SK-N-SH treated with all-trans-retinoic acid at 6 μM for 48 hours (cell line): ENCODE measurements around the gene IGF2BP1.
A peak's percentile ranks its signal among the peaks of the same experiment; 100 is the strongest.

ENCODE experiments used
- ATAC-seq: fragments of 200-7000 bp; cut with Tn5 transposase; 3 replicates; pipeline ENCODE4 v1.9.1; 2020; ENCODE audit warnings: mild to moderate bottlenecking, moderate library complexity
- ARNTL ChIP-seq: fragments of 450-650 bp; formaldehyde crosslinking; IDR thresholded peaks from 2 replicates; pipeline ENCODE4 v1.5.0; 2020; ENCODE audit warnings: low read depth, mild to moderate bottlenecking, moderate library complexity, borderline replicate concordance
- BACH2 ChIP-seq: fragments of 250-450 bp; sonication (Bioruptor Pico); IDR thresholded peaks from 2 replicates; pipeline ENCODE4 v1.9.0; 2021; ENCODE audit warnings: mild to moderate bottlenecking, borderline replicate concordance
- CREB5 ChIP-seq: fragments of 250-450 bp; sonication (Bioruptor Pico); IDR thresholded peaks from 2 replicates; pipeline ENCODE4 v1.5.1; 2020; ENCODE audit warnings: low read depth, mild to moderate bottlenecking, moderate library complexity
- CSDC2 ChIP-seq: fragments of 250-450 bp; sonication (Bioruptor Pico); IDR thresholded peaks from 2 replicates; pipeline ENCODE4 v1.5.0; 2020; ENCODE audit warnings: mild to moderate bottlenecking, moderate library complexity
- CSRNP3 ChIP-seq: fragments of 250-450 bp; sonication (Bioruptor Pico); IDR thresholded peaks from 2 replicates; pipeline ENCODE4 v1.5.1; 2021; ENCODE audit warnings: mild to moderate bottlenecking, moderate library complexity
- GLIS3 ChIP-seq: fragments of 250-450 bp; sonication (Bioruptor Pico); IDR thresholded peaks from 2 replicates; pipeline ENCODE4 v1.5.0; 2020; ENCODE audit warnings: mild to moderate bottlenecking, moderate library complexity
- ISL1 ChIP-seq: fragments of 250-450 bp; sonication (Bioruptor Pico); IDR thresholded peaks from 2 replicates; pipeline ENCODE4 v2.1.2; 2022; ENCODE audit warnings: mild to moderate bottlenecking, moderate library complexity
- OSR1 ChIP-seq: fragments of 250-450 bp; sonication (Bioruptor Pico); IDR thresholded peaks from 2 replicates; pipeline ENCODE4 v1.8.0; 2022; ENCODE audit warnings: moderate library complexity, mild to moderate bottlenecking, inconsistent platforms
- PATZ1 ChIP-seq: fragments of 250-450 bp; sonication (Bioruptor Pico); IDR thresholded peaks from 2 replicates; pipeline ENCODE4 v1.8.0; 2020; ENCODE audit warnings: mild to moderate bottlenecking, moderate library complexity, borderline replicate concordance
- PPARA ChIP-seq: fragments of 250-450 bp; sonication (Bioruptor Pico); IDR thresholded peaks from 2 replicates; pipeline ENCODE4 v1.5.0; 2020; ENCODE audit warnings: mild to moderate bottlenecking, borderline replicate concordance
- SNAI2 ChIP-seq: fragments of 250-450 bp; sonication (Bioruptor Pico); IDR thresholded peaks from 2 replicates; pipeline ENCODE4 v1.5.0; 2020; ENCODE audit warnings: mild to moderate bottlenecking, moderate library complexity
- TOX ChIP-seq: fragments of 250-450 bp; sonication (Bioruptor Pico); IDR thresholded peaks from 2 replicates; pipeline ENCODE4 v1.8.0; 2021; ENCODE audit warnings: mild to moderate bottlenecking, moderate library complexity, borderline replicate concordance
- ZC3H10 ChIP-seq: fragments of 250-450 bp; sonication (Bioruptor Pico); IDR thresholded peaks from 2 replicates; pipeline ENCODE4 v1.5.1; 2021; ENCODE audit warnings: mild to moderate bottlenecking, moderate library complexity
- ZFP3 ChIP-seq: fragments of 250-450 bp; sonication (Bioruptor Pico); IDR thresholded peaks from 2 replicates; pipeline ENCODE4 v1.5.0; 2020; ENCODE audit warnings: mild to moderate bottlenecking, moderate library complexity
- ZFP30 ChIP-seq: fragments of 450-650 bp; formaldehyde crosslinking; IDR thresholded peaks from 2 replicates; pipeline ENCODE4 v1.5.0; 2022; ENCODE audit warnings: mild to moderate bottlenecking, moderate library complexity
- ZNF565 ChIP-seq: fragments of 450-650 bp; formaldehyde crosslinking; conservative IDR thresholded peaks from 2 replicates; pipeline ENCODE4 v1.5.0; 2020; ENCODE audit warnings: low read depth, mild to moderate bottlenecking, moderate library complexity
- TF ChIP-seq, protein P1 (sequence below): fragments of 250-450 bp; sonication (Bioruptor Pico); IDR thresholded peaks from 2 replicates; pipeline ENCODE4 v1.5.0; 2020; ENCODE audit warnings: mild to moderate bottlenecking, moderate library complexity
- TF ChIP-seq, protein P2 (sequence below): fragments of 250-450 bp; sonication (Bioruptor Pico); IDR thresholded peaks from 2 replicates; pipeline ENCODE4 v1.8.0; 2021; ENCODE audit warnings: low read depth, mild to moderate bottlenecking, moderate library complexity, borderline replicate concordance

IGF2BP1 gene

GRCh38 chr17:48997103-48997826 is at the start of gene IGF2BP1:
Gene IGF2BP1, plus strand, starts transcription at chr17:48997385. Its CDS starts 361 bp downstream, at chr17:48997746.
- ATAC-seq = peak; percentile 42
- TF ChIP-seq SNAI2 (CRISPR knock-in tag) = no peak
- no peak for TF ChIP-seq TOX (CRISPR knock-in tag)
- no peak for TF ChIP-seq CSDC2 (CRISPR knock-in tag)
- no peak for TF ChIP-seq GLIS3 (CRISPR knock-in tag)
- no peak for TF ChIP-seq CREB5 (CRISPR knock-in tag)
- TF ChIP-seq ZC3H10 (CRISPR knock-in tag) = no peak
- no peak for TF ChIP-seq ISL1 (CRISPR knock-in tag)
- TF ChIP-seq PATZ1 = no peak
- no peak for TF ChIP-seq ARNTL (CRISPR knock-in tag)
- no peak for TF ChIP-seq PPARA (CRISPR knock-in tag)
- TF ChIP-seq, protein P1, sequence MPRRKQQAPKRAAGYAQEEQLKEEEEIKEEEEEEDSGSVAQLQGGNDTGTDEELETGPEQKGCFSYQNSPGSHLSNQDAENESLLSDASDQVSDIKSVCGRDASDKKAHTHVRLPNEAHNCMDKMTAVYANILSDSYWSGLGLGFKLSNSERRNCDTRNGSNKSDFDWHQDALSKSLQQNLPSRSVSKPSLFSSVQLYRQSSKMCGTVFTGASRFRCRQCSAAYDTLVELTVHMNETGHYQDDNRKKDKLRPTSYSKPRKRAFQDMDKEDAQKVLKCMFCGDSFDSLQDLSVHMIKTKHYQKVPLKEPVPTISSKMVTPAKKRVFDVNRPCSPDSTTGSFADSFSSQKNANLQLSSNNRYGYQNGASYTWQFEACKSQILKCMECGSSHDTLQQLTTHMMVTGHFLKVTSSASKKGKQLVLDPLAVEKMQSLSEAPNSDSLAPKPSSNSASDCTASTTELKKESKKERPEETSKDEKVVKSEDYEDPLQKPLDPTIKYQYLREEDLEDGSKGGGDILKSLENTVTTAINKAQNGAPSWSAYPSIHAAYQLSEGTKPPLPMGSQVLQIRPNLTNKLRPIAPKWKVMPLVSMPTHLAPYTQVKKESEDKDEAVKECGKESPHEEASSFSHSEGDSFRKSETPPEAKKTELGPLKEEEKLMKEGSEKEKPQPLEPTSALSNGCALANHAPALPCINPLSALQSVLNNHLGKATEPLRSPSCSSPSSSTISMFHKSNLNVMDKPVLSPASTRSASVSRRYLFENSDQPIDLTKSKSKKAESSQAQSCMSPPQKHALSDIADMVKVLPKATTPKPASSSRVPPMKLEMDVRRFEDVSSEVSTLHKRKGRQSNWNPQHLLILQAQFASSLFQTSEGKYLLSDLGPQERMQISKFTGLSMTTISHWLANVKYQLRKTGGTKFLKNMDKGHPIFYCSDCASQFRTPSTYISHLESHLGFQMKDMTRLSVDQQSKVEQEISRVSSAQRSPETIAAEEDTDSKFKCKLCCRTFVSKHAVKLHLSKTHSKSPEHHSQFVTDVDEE (CRISPR knock-in tag) = no peak
- no peak for TF ChIP-seq BACH2 (CRISPR knock-in tag)
- no peak for TF ChIP-seq ZFP3 (CRISPR knock-in tag)
- TF ChIP-seq OSR1 (CRISPR knock-in tag) = no peak
- no peak for TF ChIP-seq CSRNP3
- no peak for TF ChIP-seq ZFP30 (CRISPR knock-in tag)
- TF ChIP-seq, protein P2, sequence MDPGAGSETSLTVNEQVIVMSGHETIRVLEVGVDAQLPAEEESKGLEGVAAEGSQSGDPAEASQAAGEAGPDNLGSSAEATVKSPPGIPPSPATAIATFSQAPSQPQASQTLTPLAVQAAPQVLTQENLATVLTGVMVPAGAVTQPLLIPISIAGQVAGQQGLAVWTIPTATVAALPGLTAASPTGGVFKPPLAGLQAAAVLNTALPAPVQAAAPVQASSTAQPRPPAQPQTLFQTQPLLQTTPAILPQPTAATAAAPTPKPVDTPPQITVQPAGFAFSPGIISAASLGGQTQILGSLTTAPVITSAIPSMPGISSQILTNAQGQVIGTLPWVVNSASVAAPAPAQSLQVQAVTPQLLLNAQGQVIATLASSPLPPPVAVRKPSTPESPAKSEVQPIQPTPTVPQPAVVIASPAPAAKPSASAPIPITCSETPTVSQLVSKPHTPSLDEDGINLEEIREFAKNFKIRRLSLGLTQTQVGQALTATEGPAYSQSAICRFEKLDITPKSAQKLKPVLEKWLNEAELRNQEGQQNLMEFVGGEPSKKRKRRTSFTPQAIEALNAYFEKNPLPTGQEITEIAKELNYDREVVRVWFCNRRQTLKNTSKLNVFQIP (CRISPR knock-in tag) = no peak

- no peak for TF ChIP-seq ZNF565
- no peak for TF ChIP-seq ZFP3 (CRISPR knock-in tag)
- no peak for TF ChIP-seq ZC3H10 (CRISPR knock-in tag)
- no peak for TF ChIP-seq CREB5 (CRISPR knock-in tag)
- no peak for TF ChIP-seq GLIS3 (CRISPR knock-in tag)
- TF ChIP-seq, protein P1 (CRISPR knock-in tag) = no peak
- no peak for TF ChIP-seq ZFP30 (CRISPR knock-in tag)
- no peak for TF ChIP-seq SNAI2 (CRISPR knock-in tag)
These were observed 45.6 kb upstream of the IGF2BP1 start for GRCh38 chr17:48951572-48951971.

More at GRCh38 chr17:48951572-48951971, 45.6 kb upstream of the IGF2BP1 start:
- ATAC-seq = no peak
